Activated CD4-positive, alpha-beta T cell treated with anti-CD3 and anti-CD28 coated beads for 36 hours (primary cell): Measurements from ENCODE around the gene APOC4. TPM values are rescaled to one million over a fixed set of nuclear protein-coding genes. Genes with fewer than 3 reads are reported as not detected.

Source experiments
- ATAC-seq: fragments of 200-7000 bp; cut with Tn5 transposase; one replicate; pipeline ENCODE4 v1.10.0; 2021; ENCODE audit warnings: mild to moderate bottlenecking, moderate library complexity
- CTCF ChIA-PET: fragments of 350-600 bp; sonication (Branson Sonifier 250); formaldehyde crosslinking; loops from one replicate; lab custom pipeline; 2021; ENCODE audit warnings: antibody characterized with exemption; lab: Charles Lee
- POLR2A ChIA-PET: fragments of 350-600 bp; sonication (Branson Sonifier 250); formaldehyde crosslinking; loops from one replicate; lab custom pipeline; 2021; ENCODE audit warnings: antibody characterized with exemption, inconsistent platforms; lab: Charles Lee
- DNase-seq: peaks from one replicate; pipeline ENCODE4 v3.0.0-alpha.2; 2020
- H3K27ac Mint-ChIP-seq: one replicate; pipeline ENCODE4 v1.8.0; 2021; ENCODE audit warnings: mixed read lengths
- H3K27me3 Mint-ChIP-seq: one replicate; pipeline ENCODE4 v1.8.0; 2021; ENCODE audit warnings: mixed read lengths
- H3K36me3 Mint-ChIP-seq: one replicate; pipeline ENCODE4 v1.8.0; 2021; ENCODE audit warnings: low read depth, mixed read lengths
- H3K4me1 Mint-ChIP-seq: one replicate; pipeline ENCODE4 v1.8.0; 2021; ENCODE audit warnings: mixed read lengths
- H3K4me3 Mint-ChIP-seq: one replicate; pipeline ENCODE4 v1.8.0; 2021; ENCODE audit warnings: mild to moderate bottlenecking, moderate library complexity, mixed read lengths
- H3K9me3 Mint-ChIP-seq: one replicate; pipeline ENCODE4 v1.8.0; 2021; ENCODE audit warnings: low read depth, mixed read lengths
- intact Hi-C, 2 experiments: fragments of 100-400 bp; cut with DNase I in 1 of 2; cut with micrococcal nuclease in 1 of 2; formaldehyde crosslinking; loops; one replicate each; pipeline versions ENCODE4 v1.14.2 to v1.15.1; 2022 to 2024; cut with DNase I, micrococcal nuclease
- total RNA-seq, 2 experiments: library from RNA; stranded (reverse); gene quantifications; one replicate each; pipeline ENCODE4 v1.2.3, GENCODE V29; 2021

APOC4 gene
- total RNA-seq, 2 experiments from 2014 or later = not detected

DNA sequence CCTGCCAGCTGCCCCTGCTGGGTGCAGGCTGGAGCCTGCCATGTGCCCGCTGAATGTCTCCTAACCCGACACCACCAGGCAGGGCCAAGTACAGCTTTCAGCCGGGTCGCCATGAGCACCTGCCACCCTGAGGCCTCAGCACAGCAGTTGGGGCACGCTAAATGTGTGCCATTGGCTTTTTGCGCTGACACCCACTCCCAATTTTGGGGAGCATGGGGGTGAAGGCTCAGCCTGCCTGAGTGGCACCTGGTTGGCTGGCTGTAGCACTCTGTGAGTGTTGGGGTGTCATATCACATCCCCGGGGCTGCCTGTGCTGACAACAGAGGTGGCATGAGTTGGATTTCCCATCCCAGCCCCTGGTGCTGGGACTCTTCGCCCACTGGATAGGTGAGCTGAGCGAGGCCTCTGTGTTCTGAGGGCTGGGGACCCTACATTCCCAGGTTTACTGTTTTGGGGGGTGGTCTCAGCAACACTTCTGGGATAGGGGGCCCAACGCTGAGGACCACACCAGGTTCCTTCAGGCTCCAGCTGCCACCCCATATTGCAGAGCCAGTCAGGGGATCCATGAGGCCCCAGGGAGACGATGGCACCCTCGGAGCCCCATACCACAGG lies 52.0 kb downstream of the APOC4 start:
- Mint-ChIP-seq H3K27me3 (no peaks in the 10 kb centered on the region), H3K27ac (no peak overlapping the region), H3K9me3 (no peaks in the 10 kb centered on the region), H3K4me1 (no peaks in the 10 kb centered on the region), H3K4me3 (no peak overlapping the region), H3K36me3 (peaks cover 10% of the 10 kb centered on the region)
- CTCF ChIA-PET = interaction anchor here (0.8 to 1.0 kb wide), 2 partner anchors 12 to 37 kb away, joined by 3 read pairs; no protein-coding TSS in a partner anchor
- ATAC-seq (no peak), DNase-seq (no peak)
- POLR2A ChIA-PET = no interaction called here
- intact Hi-C loops = no loop called here

Other genes starting within 250 kb of the APOC4 start
- not detected for gene CEACAM16, start 243.1 kb upstream of the APOC4 start, total RNA-seq
- gene BCL3, start 193.5 kb upstream of the APOC4 start, total RNA-seq = 10 to 100 TPM; 56.2 to 81.5 TPM
- not detected for gene CBLC, start 164.3 kb upstream of the APOC4 start, total RNA-seq
- not detected for gene BCAM, start 133.1 kb upstream of the APOC4 start, total RNA-seq
- gene NECTIN2, start 95.9 kb upstream of the APOC4 start, total RNA-seq = under 1 TPM; 0.80 to 0.93 TPM
- gene TOMM40, start 51.0 kb upstream of the APOC4 start, total RNA-seq = 100 to 1,000 TPM; 120 to 132 TPM
- under 1 TPM; 0.55 to 0.70 TPM for gene APOE, start 36.4 kb upstream of the APOC4 start, total RNA-seq
- 1 to 10 TPM; 2.8 to 2.9 TPM for gene APOC1, start 27.6 kb upstream of the APOC4 start, total RNA-seq
- not detected for gene APOC2, start 3.8 kb downstream of the APOC4 start, total RNA-seq
- 10 to 100 TPM; 41.6 to 44.1 TPM for gene CLPTM1, start 13.1 kb downstream of the APOC4 start, total RNA-seq
- 10 to 100 TPM; 43.8 to 51.2 TPM for gene RELB, start 59.2 kb downstream of the APOC4 start, total RNA-seq
- gene CLASRP, start 96.8 kb downstream of the APOC4 start, total RNA-seq = 100 to 1,000 TPM; 101 to 103 TPM
- 1 to 10 TPM; 3.1 to 4.8 TPM for gene ZNF296, start 134.2 kb downstream of the APOC4 start, total RNA-seq
- gene GEMIN7, start 137.0 kb downstream of the APOC4 start, total RNA-seq = 10 to 100 TPM; 35.4 to 35.5 TPM
- gene PPP1R37, start 150.9 kb downstream of the APOC4 start, total RNA-seq = 10 to 100 TPM; 12.5 to 14.1 TPM
- under 1 TPM; 0.09 to 0.11 TPM for gene NKPD1, start 218.7 kb downstream of the APOC4 start, total RNA-seq
- 10 to 100 TPM; 18.3 to 25.1 TPM for gene TRAPPC6A, start 236.0 kb downstream of the APOC4 start, total RNA-seq
- 10 to 100 TPM; 10.7 to 11.2 TPM for gene BLOC1S3, start 236.5 kb downstream of the APOC4 start, total RNA-seq